Pulmonary artery endothelial cell (primary cell): ENCODE results near the gene KLRK1. TPM values are rescaled to one million over a fixed set of nuclear protein-coding genes. Genes with fewer than 3 reads are reported as not detected.
"Not testable (repeated sequence)": the region's sequence is repeated elsewhere in the genome, so short reads cannot be mapped to it uniquely, and the experiment has no call there.

Source experiments
- DNase-seq: peaks from one replicate; pipeline ENCODE4 v3.0.0-alpha.2; 2011; ENCODE audit warnings: low read depth, low spot score
- total RNA-seq: library from RNA; depleted of rRNA; stranded (reverse); fragments of >200 nt; gene quantifications from 2 replicates; pipeline ENCODE4 v1.2.3, GENCODE V29; 2014

Gene KLRK1
- total RNA-seq, 1 donor from 2014 or later: not detected

- no peak for DNase-seq
These were observed 1.0 kb downstream of the KLRK1 start for GRCh38 chr12:10388624-10389413.

DNA sequence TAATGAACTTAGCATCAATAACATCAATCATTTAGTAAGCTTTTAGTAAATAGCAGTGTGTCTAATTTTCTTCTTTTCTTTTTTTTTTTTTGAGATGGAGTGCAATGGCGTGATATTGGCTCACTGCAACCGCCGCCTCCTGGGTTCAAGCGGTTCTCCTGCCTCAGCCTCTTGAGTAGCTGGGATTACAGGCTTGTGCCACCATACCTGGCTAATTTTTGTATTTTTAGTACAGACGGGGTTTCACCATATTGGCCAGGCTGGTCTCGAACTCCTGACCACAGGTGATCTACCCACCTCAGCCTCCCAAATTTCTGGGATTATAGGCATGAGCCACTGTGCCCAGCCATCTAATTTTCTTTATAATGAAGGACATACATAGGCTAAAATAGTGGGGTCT lies 2.3 kb downstream of the KLRK1 start:
- not testable (repeated sequence) for DNase-seq

GRCh38 chr12:10386857-10387256 lies 3.0 kb downstream of the KLRK1 start:
- DNase-seq: no peak

GRCh38 chr12:10385166-10385613 lies 4.7 kb downstream of the KLRK1 start:
- DNase-seq: no peak

GRCh38 chr12:10384191-10384590 lies 5.7 kb downstream of the KLRK1 start:
- no peak for DNase-seq

DNA sequence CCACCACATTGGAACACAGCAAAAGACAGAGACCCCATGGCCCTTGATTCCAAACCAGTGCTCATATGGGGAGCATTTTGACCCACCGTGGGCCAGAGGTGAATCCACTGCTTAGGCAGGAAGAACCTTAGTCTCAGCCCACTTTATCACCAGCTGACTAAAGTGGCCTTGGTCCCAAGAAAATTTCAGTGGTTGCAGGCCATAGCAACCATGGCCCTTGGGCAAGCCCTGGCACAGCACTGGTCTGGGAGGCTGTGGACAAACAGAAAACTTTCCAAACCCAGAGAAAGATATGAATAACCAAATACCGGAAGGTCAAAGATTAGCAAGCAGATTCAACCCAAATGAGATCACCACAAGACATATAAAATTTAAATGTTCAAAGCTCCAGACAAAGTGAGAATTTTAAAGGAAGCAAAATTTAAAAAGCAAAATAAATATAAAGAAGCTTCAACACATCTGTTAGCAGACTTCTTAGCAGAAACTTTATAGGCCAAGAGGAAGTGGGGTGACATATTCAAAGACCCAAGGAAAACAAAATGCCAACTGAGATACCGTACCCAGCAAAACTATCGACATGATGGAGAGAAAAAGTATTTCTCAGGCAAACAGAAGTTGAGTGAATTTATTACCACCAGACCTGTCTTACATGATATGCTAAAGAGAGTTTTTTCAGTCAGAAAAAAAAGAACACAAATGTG lies 7.8 kb downstream of the KLRK1 start:
- DNase-seq: no peak

DNA sequence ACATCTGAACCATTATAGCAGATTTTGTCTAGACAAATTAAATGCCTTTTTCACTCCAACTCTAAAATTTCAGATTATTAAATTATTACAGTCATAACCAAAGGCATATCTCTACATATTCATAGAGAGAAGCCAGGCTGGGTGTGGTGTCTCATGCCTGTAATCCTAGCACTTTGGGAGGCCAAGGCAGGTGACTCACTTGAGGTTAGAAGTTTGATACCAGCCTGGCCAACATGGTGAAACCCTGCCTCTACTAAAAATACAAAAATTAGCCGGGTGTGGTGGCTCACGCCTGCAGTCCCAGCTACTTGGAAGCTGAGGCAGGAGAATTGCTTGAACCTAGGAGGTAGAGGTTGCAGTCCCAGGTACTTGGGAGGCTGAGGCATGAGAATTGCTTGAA lies 11.1 kb downstream of the KLRK1 start:
- DNase-seq: not testable (repeated sequence)

DNA sequence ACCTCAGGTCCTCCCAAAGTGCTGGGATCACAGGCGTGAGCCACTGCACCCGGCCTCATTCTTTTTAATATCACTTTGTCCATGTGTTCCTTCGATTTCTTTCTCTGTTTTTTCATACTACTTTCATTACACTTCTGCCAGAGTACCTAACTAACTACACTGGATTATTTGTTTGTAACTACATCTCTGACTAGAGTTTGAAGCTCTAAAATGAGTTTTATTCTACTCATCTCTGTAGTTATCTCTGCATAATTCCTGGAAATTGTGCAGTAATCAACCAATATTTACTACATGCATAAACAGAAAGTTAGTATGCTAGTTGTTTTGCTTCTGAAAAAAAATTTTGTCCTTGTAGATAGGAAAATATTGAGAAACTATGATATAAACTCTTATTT lies 15.2 kb downstream of the KLRK1 start:
- DNase-seq: no peak

GRCh38 chr12:10372559-10372958 lies 17.3 kb downstream of the KLRK1 start:
- DNase-seq: no peak

GRCh38 chr12:10371893-10372535 lies 17.8 kb downstream of the KLRK1 start:
- not testable (repeated sequence) for DNase-seq

GRCh38 chr12:10369557-10370415 lies 20.1 kb downstream of the KLRK1 start:
- DNase-seq: no peak

- DNase-seq: no peak
These were observed 21.4 kb downstream of the KLRK1 start for GRCh38 chr12:10368206-10369171.

DNA sequence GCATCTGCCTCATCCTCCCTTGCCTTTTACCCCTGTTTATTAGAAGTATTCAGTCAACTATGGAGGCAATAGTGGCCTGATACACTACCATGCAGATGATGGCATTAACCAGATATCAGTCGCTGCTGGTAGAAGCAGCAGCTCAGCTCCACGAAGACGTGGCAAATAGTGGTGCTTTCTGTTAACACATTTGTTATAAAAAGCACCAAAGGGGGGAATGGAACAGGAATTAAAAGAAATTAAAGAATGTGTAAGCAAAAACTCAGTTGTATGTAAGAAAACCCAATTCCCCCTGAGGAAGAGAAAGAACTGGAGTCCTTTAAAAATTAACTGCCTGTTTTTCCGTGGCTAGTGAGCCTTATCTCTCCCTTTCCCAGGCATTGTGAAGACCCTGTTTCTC lies 22.1 kb downstream of the KLRK1 start:
- not testable (repeated sequence) for DNase-seq

DNA sequence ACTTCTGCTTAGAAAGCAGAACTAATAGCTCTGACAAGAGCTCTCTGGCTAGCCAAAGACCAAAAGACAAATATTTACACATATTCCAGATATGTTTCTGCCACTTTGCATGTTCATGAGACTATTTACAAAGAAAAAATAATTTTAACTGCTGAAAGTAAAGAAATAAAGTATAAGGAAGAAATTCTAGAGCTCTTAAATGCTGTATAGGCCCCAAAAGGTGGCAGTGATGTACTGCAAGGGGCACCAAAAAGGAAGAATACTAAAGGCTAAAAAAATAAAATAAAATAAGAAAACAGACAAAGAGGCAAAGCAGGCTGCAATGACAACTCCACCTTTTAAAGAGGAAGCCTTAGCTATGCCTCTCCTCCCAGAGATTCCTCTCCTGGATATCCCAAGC lies 23.0 kb downstream of the KLRK1 start:
- DNase-seq: no peak

GRCh38 chr12:10365696-10366405 lies 24.0 kb downstream of the KLRK1 start:
- DNase-seq: no peak

DNA sequence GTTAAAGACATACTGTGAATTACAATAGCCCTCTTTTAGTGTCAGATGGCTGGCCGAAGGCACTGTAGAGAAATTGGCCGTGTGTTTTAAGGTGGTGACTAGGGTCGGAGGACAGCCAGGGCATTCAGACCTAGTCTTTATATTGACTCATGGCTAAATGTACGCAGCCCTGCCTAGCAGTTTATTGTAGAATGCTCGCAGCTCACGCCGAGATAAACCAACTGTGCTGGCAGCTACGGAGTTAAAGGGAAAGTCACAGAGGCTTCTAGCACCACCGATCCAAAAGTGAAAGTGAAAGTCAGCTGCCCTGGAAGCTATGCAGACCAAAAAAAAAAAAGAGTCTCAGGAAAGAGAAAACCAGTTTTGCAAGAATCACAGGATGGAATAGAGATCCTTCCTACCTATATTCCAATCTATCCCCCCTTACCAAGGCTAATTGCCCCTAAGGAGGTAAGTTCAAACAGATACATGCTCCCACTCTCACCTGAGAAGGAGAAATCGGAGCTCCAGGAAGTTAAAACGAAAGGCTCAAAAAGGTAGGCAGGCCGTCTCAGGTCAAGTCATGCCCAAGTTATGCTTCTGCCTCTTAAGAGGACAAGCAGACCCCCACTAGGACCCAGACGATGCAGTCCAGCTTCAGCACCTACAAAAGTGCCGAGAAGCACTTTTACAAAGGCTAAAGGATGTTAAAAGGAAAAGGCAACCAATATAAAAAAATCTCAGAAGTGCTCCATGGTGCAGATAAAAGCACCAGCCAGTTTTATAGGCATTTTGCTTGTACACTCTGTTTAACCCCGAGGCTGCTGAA lies 24.8 kb downstream of the KLRK1 start:
- DNase-seq: peak; percentile 40

- no peak for DNase-seq
These were observed 25.7 kb downstream of the KLRK1 start for GRCh38 chr12:10363914-10364814.

GRCh38 chr12:10363658-10363913 lies 26.3 kb downstream of the KLRK1 start:
- DNase-seq: no peak
